Measurements from ENCODE around the gene TANC1. TPM values are rescaled to one million over a fixed set of nuclear protein-coding genes. Genes with fewer than 3 reads are reported as not detected.

Gene TANC1
- total RNA-seq, 1 experiment from 2014 or later = 21.1 TPM

DNA sequence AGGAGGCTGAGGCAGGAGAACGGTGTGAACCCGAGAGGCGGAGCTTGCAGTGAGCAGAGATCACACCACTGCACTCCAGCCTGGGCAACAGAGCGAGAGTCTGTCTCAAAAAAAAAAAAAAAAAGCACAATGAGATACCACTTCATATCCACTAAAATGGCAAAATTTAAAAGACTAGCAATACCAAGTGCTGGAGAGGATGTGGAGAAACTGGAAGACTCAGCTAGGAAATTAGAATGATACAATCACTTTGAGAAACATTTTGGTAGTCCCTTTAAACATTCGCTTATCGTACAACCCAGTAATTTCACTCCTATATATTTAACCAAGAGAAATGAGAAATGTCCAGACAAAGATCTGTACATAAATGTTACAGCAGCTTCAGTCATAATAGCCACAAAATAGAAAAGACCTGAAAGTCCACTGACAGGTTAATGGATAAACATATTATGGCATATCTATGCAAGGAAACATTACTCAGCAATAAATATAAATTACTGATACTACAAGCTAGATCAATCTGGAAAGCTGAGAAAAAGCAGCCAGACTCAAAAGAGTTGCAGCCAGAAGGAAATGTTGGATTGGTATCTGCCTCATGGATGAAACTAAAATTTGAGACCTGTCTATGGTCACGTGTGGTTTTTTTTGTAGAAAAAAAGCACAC is 278.0 kb downstream of the TANC1 start:
- no TSS peak for BruUV-seq (replicated peaks)
- H3K4me1 Mint-ChIP-seq (ENCODE audit: low read depth, unreplicated experiment) = peaks cover 14% of the 10 kb centered on the region
- intact Hi-C loops (cut with micrococcal nuclease; ENCODE audit: unreplicated experiment) = no loop called here
- Histone ChIP-seq H3K9me3 (0 out of 2 replicates have a peak, but pooled peaks cover 2% of the 10 kb centered on the region), H3K4me1 (peaks cover 9% of the 10 kb centered on the region), H3K4me3 (ENCODE audit: low read depth, low read length) (no peak overlapping the region), H3K36me3 (ENCODE audit: control insufficient read depth, insufficient read depth, low read length) (peaks cover 2% of the 10 kb centered on the region; the same call in 1 of the 2 replicates), H3K27me3 (replicated peaks; ENCODE audit: control insufficient read depth, insufficient read depth, low read length) (no peaks in the 10 kb centered on the region)
- ChIA-PET CTCF (no interaction called here), POLR2A (no interaction called here)
- H3K27ac Mint-ChIP-seq (ENCODE audit: unreplicated experiment) = no peak overlapping the region
- DNase-seq = no peak
- TF ChIP-seq, protein P1, sequence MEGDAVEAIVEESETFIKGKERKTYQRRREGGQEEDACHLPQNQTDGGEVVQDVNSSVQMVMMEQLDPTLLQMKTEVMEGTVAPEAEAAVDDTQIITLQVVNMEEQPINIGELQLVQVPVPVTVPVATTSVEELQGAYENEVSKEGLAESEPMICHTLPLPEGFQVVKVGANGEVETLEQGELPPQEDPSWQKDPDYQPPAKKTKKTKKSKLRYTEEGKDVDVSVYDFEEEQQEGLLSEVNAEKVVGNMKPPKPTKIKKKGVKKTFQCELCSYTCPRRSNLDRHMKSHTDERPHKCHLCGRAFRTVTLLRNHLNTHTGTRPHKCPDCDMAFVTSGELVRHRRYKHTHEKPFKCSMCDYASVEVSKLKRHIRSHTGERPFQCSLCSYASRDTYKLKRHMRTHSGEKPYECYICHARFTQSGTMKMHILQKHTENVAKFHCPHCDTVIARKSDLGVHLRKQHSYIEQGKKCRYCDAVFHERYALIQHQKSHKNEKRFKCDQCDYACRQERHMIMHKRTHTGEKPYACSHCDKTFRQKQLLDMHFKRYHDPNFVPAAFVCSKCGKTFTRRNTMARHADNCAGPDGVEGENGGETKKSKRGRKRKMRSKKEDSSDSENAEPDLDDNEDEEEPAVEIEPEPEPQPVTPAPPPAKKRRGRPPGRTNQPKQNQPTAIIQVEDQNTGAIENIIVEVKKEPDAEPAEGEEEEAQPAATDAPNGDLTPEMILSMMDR (IDR thresholded peaks at IDR 0.05; ENCODE audit: insufficient read depth in 1 of 2, low read depth in 1 of 2, low read length in 1 of 2, severe bottlenecking in 1 of 2, unreplicated experiment in 1 of 2) = no peak
- H3K4me3 Mint-ChIP-seq (ENCODE audit: unreplicated experiment) = no peak overlapping the region
- peaks cover 54% of the 10 kb centered on the region for H3K36me3 Mint-ChIP-seq (ENCODE audit: insufficient read depth, unreplicated experiment)
- H3K27me3 Mint-ChIP-seq (ENCODE audit: insufficient read depth, unreplicated experiment) = no peaks in the 10 kb centered on the region
- peaks cover 18% of the 10 kb centered on the region for H3K9me3 Mint-ChIP-seq (ENCODE audit: unreplicated experiment)

DNA sequence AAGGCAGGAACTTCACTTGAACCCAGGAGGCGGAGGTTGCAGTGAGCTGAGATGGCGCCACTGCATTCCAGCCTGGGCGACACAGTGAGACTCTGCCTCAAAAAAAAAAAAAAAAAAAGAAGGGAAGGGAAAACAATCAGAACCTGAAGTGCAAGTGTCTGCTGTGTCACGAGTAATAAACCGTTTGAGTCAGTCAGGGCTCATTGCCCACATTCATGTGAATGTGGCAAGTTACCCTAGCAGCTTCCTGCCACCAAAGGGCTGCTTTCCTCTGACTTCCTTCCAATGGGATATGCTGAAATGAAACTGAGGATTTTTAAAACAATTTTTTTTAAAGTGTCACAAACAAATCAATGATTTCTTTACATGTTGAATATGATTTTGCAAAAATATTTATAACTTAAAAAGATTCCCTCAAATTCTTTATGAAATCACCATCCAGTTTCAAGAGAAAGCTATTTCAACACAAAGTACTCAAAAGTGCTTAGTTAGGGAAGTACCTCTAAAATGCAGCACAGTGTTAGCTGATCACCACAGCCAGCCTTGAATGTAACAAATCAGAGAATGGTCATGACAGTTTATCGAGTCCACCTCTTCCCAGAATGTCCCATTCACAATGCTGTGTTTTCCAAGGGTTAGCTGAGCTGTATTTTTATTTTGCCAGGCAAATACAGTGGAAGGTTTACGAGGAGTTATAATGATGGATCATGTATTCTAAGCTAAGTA is 281.7 kb downstream of the TANC1 start:
- no peaks in the 10 kb centered on the region for H3K27me3 Mint-ChIP-seq (ENCODE audit: insufficient read depth, unreplicated experiment)
- no peak overlapping the region for H3K27ac Mint-ChIP-seq (ENCODE audit: unreplicated experiment)
- TF ChIP-seq, protein P1 (IDR thresholded peaks at IDR 0.05; ENCODE audit: insufficient read depth in 1 of 2, low read depth in 1 of 2, low read length in 1 of 2, severe bottlenecking in 1 of 2, unreplicated experiment in 1 of 2) = no peak
- CTCF ChIA-PET = interaction anchor here (1.0 kb wide), 1 partner anchor 22 kb away, joined by 3 read pairs; no protein-coding TSS in a partner anchor
- no peaks in the 10 kb centered on the region for H3K27me3 ChIP-seq (replicated peaks; ENCODE audit: control insufficient read depth, insufficient read depth, low read length)
- no peak overlapping the region for H3K4me3 Mint-ChIP-seq (ENCODE audit: unreplicated experiment)
- no TSS peak for BruUV-seq (replicated peaks)
- intact Hi-C loops (cut with micrococcal nuclease; ENCODE audit: unreplicated experiment) = no loop called here
- H3K4me1 ChIP-seq = no peaks in the 10 kb centered on the region
- H3K4me1 Mint-ChIP-seq (ENCODE audit: low read depth, unreplicated experiment) = no peaks in the 10 kb centered on the region
- peaks cover 8% of the 10 kb centered on the region for H3K9me3 Mint-ChIP-seq (ENCODE audit: unreplicated experiment)
- no peaks in the 10 kb centered on the region for H3K36me3 ChIP-seq (ENCODE audit: control insufficient read depth, insufficient read depth, low read length)
- H3K9me3 ChIP-seq = 0 out of 2 replicates have a peak, but pooled peaks cover 2% of the 10 kb centered on the region
- no peak overlapping the region for H3K4me3 ChIP-seq (ENCODE audit: low read depth, low read length)
- POLR2A ChIA-PET = no interaction called here
- DNase-seq = peak; percentile 14 to 44
- peaks cover 28% of the 10 kb centered on the region for H3K36me3 Mint-ChIP-seq (ENCODE audit: insufficient read depth, unreplicated experiment)

DNA sequence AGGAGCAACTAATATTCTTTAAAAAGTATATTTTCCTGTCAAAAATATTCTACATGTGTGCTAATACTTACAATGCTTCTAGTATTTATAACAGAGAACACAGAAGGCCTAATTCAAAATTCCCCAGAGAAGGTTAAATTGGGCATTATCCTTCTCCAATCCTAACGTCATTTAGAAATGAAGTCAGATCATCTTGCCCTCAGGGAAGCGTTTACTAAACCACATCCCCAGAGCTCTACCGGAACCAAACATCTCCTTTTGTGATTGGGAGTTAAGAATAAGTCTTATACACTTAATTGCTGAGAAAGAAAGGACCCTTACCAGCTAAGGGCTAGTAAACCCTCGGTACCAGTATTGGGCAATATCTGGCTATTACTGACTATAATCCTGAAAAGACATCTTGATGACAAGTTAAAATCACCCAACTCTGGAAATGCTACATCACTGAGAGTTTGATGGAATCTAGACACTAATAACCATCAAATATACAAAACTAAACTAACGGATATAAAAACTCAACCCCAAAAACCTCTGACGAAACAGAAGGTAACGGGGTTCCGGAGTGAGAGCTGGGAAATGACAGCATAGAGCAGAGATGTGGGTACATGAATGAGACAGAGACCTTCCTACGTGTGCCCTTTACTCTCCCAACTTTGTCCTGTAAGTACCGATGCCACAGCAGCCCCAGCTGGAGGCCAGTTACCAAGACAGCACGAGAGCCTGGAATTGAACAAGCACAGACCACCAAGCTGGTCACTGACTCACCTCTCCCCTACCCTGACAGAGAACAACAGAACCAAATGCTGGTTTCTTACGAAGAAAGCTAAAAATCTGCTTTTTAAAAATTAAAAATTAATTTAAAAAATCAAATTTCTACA is 283.1 kb downstream of the TANC1 start:
- POLR2A ChIA-PET = no interaction called here
- Mint-ChIP-seq H3K4me3 (ENCODE audit: unreplicated experiment) (no peak overlapping the region), H3K36me3 (ENCODE audit: insufficient read depth, unreplicated experiment) (peaks cover 18% of the 10 kb centered on the region), H3K27ac (ENCODE audit: unreplicated experiment) (no peak overlapping the region), H3K9me3 (ENCODE audit: unreplicated experiment) (no peaks in the 10 kb centered on the region), H3K4me1 (ENCODE audit: low read depth, unreplicated experiment) (no peaks in the 10 kb centered on the region), H3K27me3 (ENCODE audit: insufficient read depth, unreplicated experiment) (no peaks in the 10 kb centered on the region)
- intact Hi-C loops (cut with micrococcal nuclease; ENCODE audit: unreplicated experiment) = no loop called here
- no peaks in the 10 kb centered on the region for H3K36me3 ChIP-seq (ENCODE audit: control insufficient read depth, insufficient read depth, low read length)
- H3K27me3 ChIP-seq (replicated peaks; ENCODE audit: control insufficient read depth, insufficient read depth, low read length) = no peaks in the 10 kb centered on the region
- CTCF ChIA-PET = no interaction called here
- no peak overlapping the region for H3K4me3 ChIP-seq (ENCODE audit: low read depth, low read length)
- BruUV-seq (replicated peaks) = no TSS peak
- TF ChIP-seq, protein P1 (IDR thresholded peaks at IDR 0.05; ENCODE audit: insufficient read depth in 1 of 2, low read depth in 1 of 2, low read length in 1 of 2, severe bottlenecking in 1 of 2, unreplicated experiment in 1 of 2) = no peak
- H3K9me3 ChIP-seq = no peaks in the 10 kb centered on the region
- no peaks in the 10 kb centered on the region for H3K4me1 ChIP-seq
- no peak for DNase-seq

All from Caco-2 (cell line).